Activated naive CD8-positive, alpha-beta T cell treated with anti-CD3 and anti-CD28 coated beads for 36 hours (primary cell): Measurements from ENCODE around the gene SYP. TPM values are rescaled to one million over a fixed set of nuclear protein-coding genes. Genes with fewer than 3 reads are reported as not detected.

Source experiments
- DNase-seq: peaks from one replicate; pipeline ENCODE4 v3.0.0; 2021
- H3K27ac Mint-ChIP-seq: one replicate; pipeline ENCODE4 v1.8.0; 2022; ENCODE audit warnings: mild to moderate bottlenecking, moderate library complexity, mixed read lengths
- H3K27me3 Mint-ChIP-seq: one replicate; pipeline ENCODE4 v1.8.0; 2022; ENCODE audit warnings: mild to moderate bottlenecking, mixed read lengths
- H3K36me3 Mint-ChIP-seq: one replicate; pipeline ENCODE4 v1.8.0; 2021; ENCODE audit warnings: mild to moderate bottlenecking, mixed read lengths
- H3K4me1 Mint-ChIP-seq: one replicate; pipeline ENCODE4 v1.8.0; 2021; ENCODE audit warnings: mixed read lengths
- H3K4me3 Mint-ChIP-seq: one replicate; pipeline ENCODE4 v1.8.0; 2022; ENCODE audit warnings: mild to moderate bottlenecking, moderate library complexity, mixed read lengths
- H3K9me3 Mint-ChIP-seq: one replicate; pipeline ENCODE4 v1.8.0; 2022; ENCODE audit warnings: mixed read lengths
- total RNA-seq, 2 experiments: library from RNA; stranded (reverse); gene quantifications; one replicate each; pipeline ENCODE4 v1.2.3, GENCODE V29; 2021

The SYP gene
- total RNA-seq: 1 to 10 TPM; 4.4 to 4.6 TPM

DNA sequence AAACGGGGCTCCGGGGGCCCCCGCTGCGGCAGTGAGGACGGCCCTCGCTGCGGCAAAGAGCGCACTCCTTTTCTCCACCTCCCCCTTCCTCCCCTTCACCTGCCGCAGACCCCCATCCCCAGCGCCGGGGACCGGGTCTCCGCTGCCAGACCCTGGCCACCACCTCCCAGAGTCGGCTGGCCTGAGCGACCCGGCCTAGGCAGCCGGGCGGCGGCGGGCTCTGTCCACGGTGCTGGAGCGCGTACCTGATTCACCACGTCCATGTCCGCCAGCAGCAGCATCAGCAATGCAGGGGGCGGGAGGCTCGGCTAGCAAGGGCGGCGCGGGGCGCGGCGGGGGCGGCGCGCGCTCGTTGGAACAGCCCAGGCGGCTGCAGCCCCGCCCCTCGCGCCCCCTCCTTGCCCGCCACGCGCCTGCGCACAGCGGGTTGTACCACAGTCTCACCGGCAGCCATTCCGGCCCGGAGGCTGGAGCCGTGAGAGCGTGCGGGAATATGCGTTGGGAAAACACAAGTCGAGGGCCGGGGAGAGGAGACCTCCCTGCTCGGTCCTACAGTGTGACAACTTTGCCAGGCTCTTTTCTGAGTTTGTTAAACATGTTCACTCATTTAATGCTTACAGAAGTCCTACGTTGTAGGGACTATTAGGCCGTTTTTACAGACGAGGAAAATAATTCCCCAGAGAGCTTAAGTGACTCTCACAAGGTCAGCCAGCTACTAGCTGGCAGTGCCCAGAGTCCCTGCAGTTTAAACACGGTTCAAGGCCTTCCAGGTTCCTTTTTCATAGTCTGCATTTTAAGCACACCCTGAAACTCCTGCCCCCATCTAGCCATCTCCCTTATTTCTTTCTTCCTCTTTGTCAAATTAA, at the start of gene SYP:
Gene SYP (minus strand): TSS at position 288 of the 866 bp plus-strand sequence. CDS start 7 bp downstream, at position 281.
- peak within 1 kb of the TSS; percentile 67 for H3K4me3 Mint-ChIP-seq
- no peaks in the 10 kb centered on the region for H3K27me3 Mint-ChIP-seq
- H3K9me3 Mint-ChIP-seq: no peaks in the 10 kb centered on the region
- peak within 1 kb of the TSS; percentile 65 for H3K27ac Mint-ChIP-seq
- peaks cover 11% of the 10 kb centered on the region for H3K4me1 Mint-ChIP-seq
- DNase-seq: peak; percentile 89
- no peaks in the 10 kb centered on the region for H3K36me3 Mint-ChIP-seq

DNA sequence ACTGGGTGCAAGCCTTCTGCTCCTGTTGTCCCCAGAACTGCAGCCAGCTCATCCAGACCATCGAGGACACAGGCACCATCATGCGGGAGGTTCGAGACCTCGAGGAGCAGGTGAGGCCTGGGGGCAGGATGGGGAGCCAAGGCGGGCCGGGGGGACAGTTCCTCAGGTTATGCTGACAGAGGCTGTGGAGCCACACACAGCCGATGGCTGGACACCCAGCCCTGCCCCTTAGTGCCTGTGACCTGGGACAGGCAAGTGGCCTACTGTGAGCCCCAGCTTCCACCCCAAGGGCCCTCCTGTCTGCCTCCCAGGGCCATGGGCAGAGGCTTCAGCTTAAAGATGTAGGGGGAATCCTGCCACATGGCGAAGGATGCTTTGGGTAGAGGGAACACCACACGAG, 49.6 kb upstream of the SYP start:
- DNase-seq: no peak
- Mint-ChIP-seq H3K36me3 (peaks cover 8% of the 10 kb centered on the region), H3K4me1 (peaks cover 2% of the 10 kb centered on the region), H3K27ac (no peak overlapping the region), H3K9me3 (no peaks in the 10 kb centered on the region), H3K27me3 (no peaks in the 10 kb centered on the region), H3K4me3 (no peak overlapping the region)

- Mint-ChIP-seq H3K9me3 (no peaks in the 10 kb centered on the region), H3K27ac (no peak overlapping the region), H3K4me3 (no peak overlapping the region)
These were observed 49.1 kb upstream of the SYP start for GRCh38 chrX:49249071-49249470.

DNA sequence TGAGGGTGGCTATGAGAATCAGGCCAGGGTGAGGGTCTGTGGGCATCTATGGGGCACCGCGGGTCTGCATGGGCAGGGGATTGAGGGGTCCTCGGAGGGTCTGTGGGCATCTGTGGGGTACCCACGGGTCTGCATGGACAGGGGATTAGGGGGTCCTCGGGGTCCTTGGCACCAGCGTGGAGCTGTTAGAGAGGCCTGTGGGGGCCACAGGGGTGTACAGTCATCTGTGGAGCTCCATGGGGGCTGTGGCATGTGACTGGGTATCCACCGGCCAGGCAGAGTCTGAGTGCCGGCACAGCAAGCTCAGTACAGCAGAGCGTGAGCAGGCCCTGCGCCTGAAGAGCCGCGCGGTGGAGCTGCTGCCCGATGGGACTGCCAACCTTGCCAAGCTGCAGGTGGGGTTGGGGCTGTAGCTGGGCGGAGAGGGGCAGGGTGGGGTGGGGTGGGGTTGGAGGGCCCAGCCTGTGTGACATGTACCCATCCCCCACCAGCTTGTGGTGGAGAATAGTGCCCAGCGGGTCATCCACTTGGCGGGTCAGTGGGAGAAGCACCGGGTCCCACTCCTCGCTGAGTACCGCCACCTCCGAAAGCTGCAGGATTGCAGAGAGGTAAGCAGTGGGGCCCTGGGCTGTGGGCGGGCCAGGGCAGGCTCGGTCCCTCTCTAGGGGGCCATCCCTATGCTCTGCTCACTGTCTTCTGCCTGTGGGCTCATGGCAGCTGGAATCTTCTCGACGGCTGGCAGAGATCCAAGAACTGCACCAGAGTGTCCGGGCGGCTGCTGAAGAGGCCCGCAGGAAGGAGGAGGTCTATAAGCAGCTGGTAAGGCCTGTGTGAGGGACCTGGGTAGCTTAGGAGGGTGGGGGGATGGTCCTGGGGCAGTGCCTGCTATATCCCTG, 48.2 kb upstream of the SYP start:
- H3K27ac Mint-ChIP-seq: no peak overlapping the region
- no peak overlapping the region for H3K4me3 Mint-ChIP-seq
- H3K4me1 Mint-ChIP-seq: peaks cover 2% of the 10 kb centered on the region
- H3K9me3 Mint-ChIP-seq: no peaks in the 10 kb centered on the region
- H3K27me3 Mint-ChIP-seq: no peaks in the 10 kb centered on the region
- H3K36me3 Mint-ChIP-seq: peaks cover 15% of the 10 kb centered on the region
- DNase-seq: no peak

More at GRCh38 chrX:49249071-49249470, 49.1 kb upstream of the SYP start:
- Mint-ChIP-seq H3K27me3 (no peaks in the 10 kb centered on the region), H3K36me3 (peaks cover 12% of the 10 kb centered on the region), H3K4me1 (peaks cover 2% of the 10 kb centered on the region)
- no peak for DNase-seq

DNA sequence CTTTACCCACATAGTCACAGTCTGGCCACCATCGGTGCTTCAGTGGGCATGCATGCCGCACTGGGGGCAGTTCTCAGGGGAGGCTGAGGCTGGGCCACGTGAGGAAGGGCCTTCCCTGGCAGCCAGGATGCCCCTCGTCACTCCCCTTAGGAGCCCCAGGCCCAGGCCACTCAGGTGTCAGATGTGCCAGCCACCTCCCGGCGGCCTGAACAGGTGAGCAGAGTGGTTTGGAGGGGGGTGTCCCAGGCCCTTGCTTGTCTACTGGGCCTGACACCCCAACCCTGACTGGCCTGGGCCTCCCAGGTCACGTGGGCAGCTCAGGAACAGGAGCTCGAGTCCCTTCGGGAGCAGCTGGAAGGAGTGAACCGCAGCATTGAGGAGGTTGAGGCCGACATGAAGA, 47.4 kb upstream of the SYP start:
- no peak overlapping the region for H3K27ac Mint-ChIP-seq

DNA sequence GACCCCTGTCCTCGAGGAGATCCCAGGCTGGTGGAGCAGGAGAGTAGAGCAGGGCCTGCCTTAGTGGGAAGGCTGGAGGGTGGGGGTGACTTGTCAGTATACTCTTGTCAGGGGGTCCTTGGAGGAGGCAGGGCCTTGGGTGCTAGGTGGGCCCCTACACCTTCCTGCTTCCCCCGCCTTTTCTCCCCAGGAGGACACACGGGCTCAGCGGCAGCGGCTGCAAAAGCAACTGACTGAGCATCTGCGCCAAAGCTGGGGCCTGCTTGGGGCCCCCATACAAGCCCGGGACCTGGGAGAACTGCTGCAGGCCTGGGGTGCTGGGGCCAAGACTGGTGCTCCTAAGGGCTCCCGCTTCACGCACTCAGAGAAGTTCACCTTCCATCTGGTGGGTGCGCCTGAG, 46.5 kb upstream of the SYP start:
- Mint-ChIP-seq H3K4me1 (no peaks in the 10 kb centered on the region), H3K4me3 (no peak overlapping the region), H3K9me3 (no peaks in the 10 kb centered on the region), H3K27ac (no peak overlapping the region), H3K36me3 (peaks cover 9% of the 10 kb centered on the region), H3K27me3 (no peaks in the 10 kb centered on the region)
- no peak for DNase-seq

More for the DNA sequence above, 47.4 kb upstream of the SYP start:
- Mint-ChIP-seq H3K36me3 (peaks cover 14% of the 10 kb centered on the region), H3K27me3 (no peaks in the 10 kb centered on the region), H3K4me1 (peaks cover 1% of the 10 kb centered on the region), H3K9me3 (no peaks in the 10 kb centered on the region), H3K4me3 (no peak overlapping the region)
- no peak for DNase-seq

GRCh38 chrX:49244207-49244606, 44.2 kb upstream of the SYP start:
- Mint-ChIP-seq H3K9me3 (no peaks in the 10 kb centered on the region), H3K4me3 (no peak overlapping the region), H3K27ac (no peak overlapping the region), H3K4me1 (peaks cover 6% of the 10 kb centered on the region), H3K27me3 (no peaks in the 10 kb centered on the region), H3K36me3 (peaks cover 9% of the 10 kb centered on the region)
- DNase-seq: no peak

- no peak overlapping the region for H3K4me3 Mint-ChIP-seq
- peaks cover 7% of the 10 kb centered on the region for H3K4me1 Mint-ChIP-seq
- H3K27ac Mint-ChIP-seq: no peak overlapping the region
- no peaks in the 10 kb centered on the region for H3K27me3 Mint-ChIP-seq
- no peaks in the 10 kb centered on the region for H3K9me3 Mint-ChIP-seq
- DNase-seq: no peak
- H3K36me3 Mint-ChIP-seq: peaks cover 9% of the 10 kb centered on the region
These were observed 43.2 kb upstream of the SYP start for GRCh38 chrX:49243166-49243565.

DNA sequence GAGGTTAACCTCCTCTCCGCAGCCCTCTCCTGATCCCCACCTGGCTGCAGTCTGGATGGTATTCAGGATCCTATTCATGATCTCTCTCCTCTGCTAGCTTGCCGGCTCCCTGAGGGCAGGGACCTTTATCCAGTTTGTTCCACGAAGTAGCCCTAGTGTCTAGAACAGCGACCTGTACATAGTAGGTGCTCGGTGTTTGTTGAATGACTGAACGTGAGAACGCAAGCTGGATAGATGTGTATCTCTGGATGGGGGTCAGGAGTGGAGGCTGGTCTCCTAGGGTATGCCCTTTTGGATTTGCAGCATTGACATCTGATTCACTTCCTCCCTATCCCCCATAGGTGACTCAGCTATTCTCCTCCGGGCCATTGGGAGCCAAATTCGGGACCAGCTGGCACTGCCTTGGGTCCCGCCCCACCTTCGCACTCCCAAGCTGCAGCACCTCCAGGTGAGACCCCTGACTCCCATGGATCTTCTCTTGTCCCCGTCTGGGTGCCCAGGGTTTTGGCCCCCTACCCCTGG, 42.6 kb upstream of the SYP start:
- Mint-ChIP-seq H3K4me3 (no peak overlapping the region), H3K9me3 (no peaks in the 10 kb centered on the region), H3K27me3 (no peaks in the 10 kb centered on the region), H3K4me1 (peaks cover 7% of the 10 kb centered on the region), H3K27ac (no peak overlapping the region), H3K36me3 (peaks cover 9% of the 10 kb centered on the region)
- no peak for DNase-seq

DNA sequence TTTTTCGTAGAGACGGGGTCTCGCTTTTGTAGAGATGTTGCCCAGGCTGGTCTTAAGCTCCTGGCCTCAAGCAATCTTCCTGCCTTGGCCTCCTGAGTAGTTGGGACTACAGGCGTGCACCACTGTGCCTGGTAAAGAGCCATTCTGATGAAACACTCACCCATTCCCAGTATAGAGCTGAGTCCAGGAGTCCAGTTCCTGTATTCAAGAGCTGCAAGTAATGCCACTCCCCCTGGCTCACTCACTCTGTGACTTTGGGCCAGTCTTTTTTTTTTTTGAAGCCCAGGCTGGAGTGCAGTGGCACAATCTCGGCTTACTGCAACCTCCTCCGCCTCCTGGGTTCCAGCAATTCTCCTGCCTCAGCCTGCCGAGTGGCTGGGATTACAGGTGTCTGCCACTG, 38.7 kb upstream of the SYP start:
- no peaks in the 10 kb centered on the region for H3K9me3 Mint-ChIP-seq
- no peak overlapping the region for H3K4me3 Mint-ChIP-seq
- DNase-seq: no peak
- no peaks in the 10 kb centered on the region for H3K27me3 Mint-ChIP-seq
- no peak overlapping the region for H3K27ac Mint-ChIP-seq
- peaks cover 9% of the 10 kb centered on the region for H3K36me3 Mint-ChIP-seq
- peaks cover 19% of the 10 kb centered on the region for H3K4me1 Mint-ChIP-seq

GRCh38 chrX:49237060-49237459, 37.1 kb upstream of the SYP start:
- no peaks in the 10 kb centered on the region for H3K27me3 Mint-ChIP-seq
- peaks cover 19% of the 10 kb centered on the region for H3K4me1 Mint-ChIP-seq
- no peak for DNase-seq
- H3K4me3 Mint-ChIP-seq: peak overlapping the region; percentile 52
- peaks cover 6% of the 10 kb centered on the region for H3K36me3 Mint-ChIP-seq
- H3K27ac Mint-ChIP-seq: peak overlapping the region; percentile 54
- no peaks in the 10 kb centered on the region for H3K9me3 Mint-ChIP-seq

GRCh38 chrX:49233887-49234555, 34.0 kb upstream of the SYP start:
- H3K9me3 Mint-ChIP-seq: no peaks in the 10 kb centered on the region
- H3K36me3 Mint-ChIP-seq: peaks cover 6% of the 10 kb centered on the region
- H3K27me3 Mint-ChIP-seq: no peaks in the 10 kb centered on the region
- no peak overlapping the region for H3K4me3 Mint-ChIP-seq
- peaks cover 24% of the 10 kb centered on the region for H3K4me1 Mint-ChIP-seq
- H3K27ac Mint-ChIP-seq: no peak overlapping the region
- DNase-seq: no peak

DNA sequence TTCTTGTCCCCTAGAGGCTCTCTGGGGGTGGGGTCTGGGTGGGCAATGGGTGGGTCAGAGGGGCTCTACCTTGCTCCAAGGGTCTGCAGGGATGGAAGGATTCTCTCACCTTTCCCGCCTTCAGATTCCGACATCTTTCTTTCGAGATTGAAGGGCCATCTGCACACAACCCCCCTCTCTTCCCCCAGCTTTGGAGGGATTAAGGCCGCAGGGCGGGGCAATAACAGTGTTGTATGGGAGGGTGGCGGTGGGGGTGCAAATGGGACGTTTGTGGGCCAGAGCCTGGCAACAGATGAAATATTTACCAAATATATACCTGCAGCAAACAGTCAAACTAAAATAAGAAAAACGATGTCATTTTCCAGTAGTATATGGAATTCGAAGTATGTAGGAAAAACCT, 33.2 kb upstream of the SYP start, which contains the start of gene CACNA1F:
Gene CACNA1F (minus strand): TSS at position 165 of the 400 bp plus-strand sequence. CDS start 31 bp downstream, at position 134.
- Mint-ChIP-seq H3K4me3 (no peak within 1 kb of the TSS), H3K4me1 (peaks cover 24% of the 10 kb centered on the region), H3K27me3 (no peaks in the 10 kb centered on the region), H3K9me3 (no peaks in the 10 kb centered on the region), H3K36me3 (peaks cover 6% of the 10 kb centered on the region), H3K27ac (no peak within 1 kb of the TSS)
- no peak for DNase-seq

DNA sequence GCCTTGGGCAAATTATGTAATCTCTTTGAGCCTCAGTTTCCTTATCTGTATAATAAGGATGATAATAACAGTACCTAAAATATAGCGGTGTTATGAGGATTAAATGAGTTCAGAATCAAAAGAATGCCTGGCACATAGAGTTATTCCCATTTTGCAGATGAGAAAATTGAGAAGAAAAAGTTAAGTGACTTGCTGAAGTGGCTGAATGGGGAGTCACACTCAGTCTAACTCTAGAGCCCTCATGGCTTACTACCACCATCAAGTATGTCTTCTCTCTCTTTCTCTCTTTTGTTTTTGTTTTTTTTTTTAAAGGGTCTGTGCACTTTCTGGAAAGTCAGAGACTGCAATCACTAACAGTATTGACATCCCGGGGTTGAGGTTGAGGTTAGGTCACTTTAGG, 32.5 kb upstream of the SYP start:
- Mint-ChIP-seq H3K4me1 (peaks cover 24% of the 10 kb centered on the region), H3K27me3 (no peaks in the 10 kb centered on the region), H3K4me3 (no peak overlapping the region), H3K9me3 (no peaks in the 10 kb centered on the region), H3K36me3 (peaks cover 6% of the 10 kb centered on the region), H3K27ac (no peak overlapping the region)
- no peak for DNase-seq
